HFFc6 (cell line): ENCODE data around the gene FLNB. TPM values are rescaled to one million over a fixed set of nuclear protein-coding genes. Genes with fewer than 3 reads are reported as not detected.

ENCODE experiments used
- DNase-seq: peaks from one replicate; pipeline ENCODE4 v3.0.0-alpha.2; 2018
- H3K27ac Mint-ChIP-seq: 2 replicates; pipeline ENCODE4 v1.8.0; 2020; ENCODE audit warnings: mild to moderate bottlenecking, mixed read lengths
- H3K27me3 Mint-ChIP-seq: 2 replicates; pipeline ENCODE4 v1.8.0; 2021; ENCODE audit warnings: mild to moderate bottlenecking, moderate library complexity, mixed read lengths; ENCODE audit not compliant: insufficient read depth
- H3K36me3 Mint-ChIP-seq: 2 replicates; pipeline ENCODE4 v1.8.0; 2021; ENCODE audit warnings: low read depth, mixed read lengths
- H3K4me1 Mint-ChIP-seq: 2 replicates; pipeline ENCODE4 v1.8.0; 2020; ENCODE audit warnings: low read depth, mixed read lengths
- H3K4me3 Mint-ChIP-seq: 2 replicates; pipeline ENCODE4 v1.8.0; 2020; ENCODE audit warnings: mild to moderate bottlenecking, moderate library complexity, mixed read lengths
- H3K9me3 Mint-ChIP-seq: 2 replicates; pipeline ENCODE4 v1.8.0; 2020; ENCODE audit warnings: mild to moderate bottlenecking, mixed read lengths
- total RNA-seq, 6 experiments: library from RNA; stranded (reverse); fragmentation: NEBNext Ultra II Directional; extraction: Animal tissue kit (Norgen Biotek cat#: 25700); gene quantifications; 2 replicates in 1 of 6; 3 replicates in 5 of 6; pipeline ENCODE4 v1.2.3, GENCODE V29; 2021
- TF ChIP-seq, protein P1 (sequence below): fragments of 200-600 bp; sonication (generic); IDR thresholded peaks from 2 replicates; pipeline ENCODE4 v1.5.0; 2021; ENCODE audit warnings: antibody characterized with exemption, mild to moderate bottlenecking

FLNB gene
- total RNA-seq, 6 experiments from 2014 or later, result 93.8 to 117 (median 98.7) TPM

GRCh38 chr3:58095603-58096138 lies 87.4 kb downstream of the FLNB start:
- Mint-ChIP-seq H3K4me1 (peaks cover 38% of the 10 kb centered on the region), H3K4me3 (no peak overlapping the region), H3K27me3 (no peaks in the 10 kb centered on the region), H3K9me3 (no peaks in the 10 kb centered on the region), H3K36me3 (peaks cover 36% of the 10 kb centered on the region), H3K27ac (peak overlapping the region; percentile 44; the same call in 1 of the 2 replicates)
- no peak for DNase-seq
- TF ChIP-seq, protein P1, sequence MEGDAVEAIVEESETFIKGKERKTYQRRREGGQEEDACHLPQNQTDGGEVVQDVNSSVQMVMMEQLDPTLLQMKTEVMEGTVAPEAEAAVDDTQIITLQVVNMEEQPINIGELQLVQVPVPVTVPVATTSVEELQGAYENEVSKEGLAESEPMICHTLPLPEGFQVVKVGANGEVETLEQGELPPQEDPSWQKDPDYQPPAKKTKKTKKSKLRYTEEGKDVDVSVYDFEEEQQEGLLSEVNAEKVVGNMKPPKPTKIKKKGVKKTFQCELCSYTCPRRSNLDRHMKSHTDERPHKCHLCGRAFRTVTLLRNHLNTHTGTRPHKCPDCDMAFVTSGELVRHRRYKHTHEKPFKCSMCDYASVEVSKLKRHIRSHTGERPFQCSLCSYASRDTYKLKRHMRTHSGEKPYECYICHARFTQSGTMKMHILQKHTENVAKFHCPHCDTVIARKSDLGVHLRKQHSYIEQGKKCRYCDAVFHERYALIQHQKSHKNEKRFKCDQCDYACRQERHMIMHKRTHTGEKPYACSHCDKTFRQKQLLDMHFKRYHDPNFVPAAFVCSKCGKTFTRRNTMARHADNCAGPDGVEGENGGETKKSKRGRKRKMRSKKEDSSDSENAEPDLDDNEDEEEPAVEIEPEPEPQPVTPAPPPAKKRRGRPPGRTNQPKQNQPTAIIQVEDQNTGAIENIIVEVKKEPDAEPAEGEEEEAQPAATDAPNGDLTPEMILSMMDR, result no peak

DNA sequence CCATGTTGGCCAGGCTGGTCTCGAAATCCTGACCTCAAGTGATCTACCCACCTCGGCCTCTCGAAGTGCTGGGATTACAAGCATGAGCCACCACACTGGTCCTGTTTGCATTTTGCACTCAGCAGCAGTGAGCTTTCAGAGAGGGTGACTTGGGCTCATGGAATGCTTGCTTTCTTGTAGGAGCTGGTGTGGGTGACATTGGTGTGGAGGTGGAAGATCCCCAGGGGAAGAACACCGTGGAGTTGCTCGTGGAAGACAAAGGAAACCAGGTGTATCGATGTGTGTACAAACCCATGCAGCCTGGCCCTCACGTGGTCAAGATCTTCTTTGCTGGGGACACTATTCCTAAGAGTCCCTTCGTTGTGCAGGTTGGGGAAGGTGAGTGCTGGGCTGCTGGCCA lies 90.3 kb downstream of the FLNB start:
- Mint-ChIP-seq H3K27ac (no peak overlapping the region; the same call in 1 of the 2 replicates), H3K4me1 (peaks cover 21% of the 10 kb centered on the region), H3K9me3 (no peaks in the 10 kb centered on the region), H3K4me3 (no peak overlapping the region), H3K36me3 (peaks cover 44% of the 10 kb centered on the region), H3K27me3 (no peaks in the 10 kb centered on the region)
- TF ChIP-seq, protein P1, result no peak
- peak; percentile 4 for DNase-seq

DNA sequence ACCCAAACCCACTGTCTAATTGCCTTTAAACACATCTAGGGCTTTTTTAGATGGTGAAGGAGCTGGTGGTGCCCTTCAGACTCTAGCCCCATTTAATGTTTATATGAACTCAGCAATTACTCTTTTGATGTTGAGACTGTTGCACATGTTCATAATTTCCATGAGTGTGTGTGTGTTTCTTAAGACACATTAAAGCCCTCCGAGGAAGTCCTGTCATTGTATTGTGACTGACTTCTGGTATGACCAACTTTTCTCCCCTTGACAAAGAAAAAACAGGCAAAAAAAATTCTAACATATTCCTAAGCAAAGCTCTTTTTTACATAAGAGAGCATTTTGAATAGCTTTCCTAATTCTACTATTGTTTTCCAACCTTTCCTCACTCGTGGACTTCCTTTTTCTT lies 91.6 kb downstream of the FLNB start:
- no peaks in the 10 kb centered on the region for H3K9me3 Mint-ChIP-seq
- peaks cover 14% of the 10 kb centered on the region for H3K4me1 Mint-ChIP-seq
- peaks cover 2% of the 10 kb centered on the region; the same call in 1 of the 2 replicates for H3K27me3 Mint-ChIP-seq
- no peak overlapping the region for H3K27ac Mint-ChIP-seq
- H3K36me3 Mint-ChIP-seq, result peaks cover 44% of the 10 kb centered on the region
- no peak overlapping the region for H3K4me3 Mint-ChIP-seq
- TF ChIP-seq, protein P1, result no peak
- no peak for DNase-seq

DNA sequence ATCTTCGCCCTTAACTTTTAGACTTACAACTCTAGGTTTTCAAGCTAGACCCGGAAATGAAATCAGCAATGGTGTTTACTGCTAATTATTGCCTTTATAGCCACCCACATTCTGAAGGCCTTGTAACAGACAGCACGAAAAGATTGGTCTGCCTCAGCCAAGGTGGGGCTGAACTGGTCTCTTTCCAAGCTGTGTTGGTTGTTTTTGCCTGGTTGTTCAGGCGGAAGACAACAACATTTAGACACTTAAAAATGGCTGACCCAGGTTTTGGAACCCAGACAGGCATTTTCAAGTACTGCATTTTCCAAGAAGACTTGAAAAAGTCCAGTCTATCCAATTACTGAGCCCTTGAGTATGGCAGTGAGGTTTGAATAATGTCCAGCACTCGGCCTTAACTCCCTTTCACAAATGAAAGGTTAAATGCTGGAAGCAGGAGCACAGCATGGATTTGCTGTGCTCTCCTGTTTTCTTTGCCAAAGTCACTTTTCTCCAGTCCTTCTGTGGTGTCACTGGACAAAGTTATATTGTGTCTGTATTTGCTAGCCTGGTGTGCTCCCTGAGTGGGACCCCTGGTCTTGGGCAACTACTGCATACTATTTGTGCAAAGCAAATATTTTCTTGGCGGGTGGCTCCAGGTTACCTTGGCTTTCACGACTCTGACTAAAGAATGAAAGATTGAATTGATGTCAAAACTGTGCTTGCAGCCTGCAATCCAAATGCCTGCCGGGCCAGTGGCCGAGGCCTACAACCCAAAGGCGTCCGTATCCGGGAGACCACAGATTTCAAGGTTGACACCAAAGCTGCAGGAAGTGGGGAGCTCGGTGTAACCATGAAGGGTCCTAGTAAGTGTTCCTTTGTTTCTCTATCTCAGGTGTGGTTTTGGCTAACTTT lies 93.5 kb downstream of the FLNB start:
- Mint-ChIP-seq H3K27ac (no peak overlapping the region; the same call in 1 of the 2 replicates), H3K4me3 (no peak overlapping the region), H3K27me3 (peaks cover 2% of the 10 kb centered on the region; the same call in 1 of the 2 replicates), H3K4me1 (0 out of 2 replicates have a peak, but pooled peaks cover 6% of the 10 kb centered on the region), H3K9me3 (no peaks in the 10 kb centered on the region), H3K36me3 (peaks cover 42% of the 10 kb centered on the region)
- TF ChIP-seq, protein P1, result no peak
- no peak for DNase-seq

GRCh38 chr3:58102390-58102750 lies 94.1 kb downstream of the FLNB start:
- H3K9me3 Mint-ChIP-seq, result no peaks in the 10 kb centered on the region
- no peak for DNase-seq
- peaks cover 46% of the 10 kb centered on the region for H3K36me3 Mint-ChIP-seq
- H3K27me3 Mint-ChIP-seq, result peaks cover 4% of the 10 kb centered on the region
- 0 out of 2 replicates have a peak, but pooled peaks cover 6% of the 10 kb centered on the region for H3K4me1 Mint-ChIP-seq
- TF ChIP-seq, protein P1, result no peak
- no peak overlapping the region for H3K4me3 Mint-ChIP-seq
- no peak overlapping the region for H3K27ac Mint-ChIP-seq
